Fibroblast of lung (primary cell): Measurements from ENCODE around the gene HECW1.

Experiments
- EZH2 ChIP-seq: IDR thresholded peaks from 2 replicates; pipeline ENCODE4 v1.5.1; 2012; ENCODE audit warnings: low read length, control low read depth, mild to moderate bottlenecking; ENCODE audit errors: missing control alignments
- TF ChIP-seq, protein P1 (sequence below), 2 donors: IDR thresholded peaks in 1 of 2; conservative IDR thresholded peaks in 1 of 2; 1 replicate in 1 of 2; 2 replicates in 1 of 2; pipeline ENCODE4 v1.5.1; 2011 to 2012; ENCODE audit warnings: low read length in 2 of 2, control low read depth in 1 of 2, inconsistent platforms in 1 of 2, low read depth in 1 of 2, mild to moderate bottlenecking in 1 of 2

DNA sequence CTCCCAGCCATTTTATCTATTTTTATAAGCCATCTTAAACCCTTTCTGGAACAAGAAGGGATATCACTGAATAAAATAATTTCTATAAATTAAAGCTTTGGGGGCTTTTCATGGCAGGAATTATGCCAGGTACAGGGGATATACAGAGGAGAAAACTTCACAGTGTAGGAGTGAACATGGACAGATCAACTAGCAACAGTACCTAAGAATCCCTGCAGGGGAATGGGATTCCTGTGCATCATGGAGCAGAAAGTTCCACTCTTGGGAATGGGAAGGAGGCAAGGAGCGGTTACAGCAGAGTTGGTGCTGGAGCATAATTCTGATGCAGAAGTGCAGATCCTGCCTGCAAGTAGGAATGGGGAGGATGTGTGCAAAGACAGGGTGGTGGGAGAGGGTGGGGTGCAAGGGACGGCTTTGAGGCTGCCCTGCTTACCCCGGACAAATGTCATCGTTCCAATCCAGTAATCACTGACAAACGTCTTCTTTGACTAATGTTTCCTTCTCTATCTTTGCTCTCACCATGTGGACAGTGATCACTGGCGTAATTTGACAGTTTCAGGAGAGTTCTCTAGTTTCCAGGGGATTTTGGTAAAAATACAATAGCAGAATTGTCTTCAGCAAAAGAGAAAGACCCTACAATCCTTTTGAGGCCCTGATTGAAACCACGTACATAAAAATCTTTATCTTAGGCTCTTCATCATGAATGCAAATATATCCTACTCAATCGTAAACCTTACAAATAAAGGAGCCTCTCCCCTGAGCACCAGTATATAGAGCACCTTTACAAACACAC lies 196.7 kb downstream of the HECW1 start:
- TF ChIP-seq, protein P1, sequence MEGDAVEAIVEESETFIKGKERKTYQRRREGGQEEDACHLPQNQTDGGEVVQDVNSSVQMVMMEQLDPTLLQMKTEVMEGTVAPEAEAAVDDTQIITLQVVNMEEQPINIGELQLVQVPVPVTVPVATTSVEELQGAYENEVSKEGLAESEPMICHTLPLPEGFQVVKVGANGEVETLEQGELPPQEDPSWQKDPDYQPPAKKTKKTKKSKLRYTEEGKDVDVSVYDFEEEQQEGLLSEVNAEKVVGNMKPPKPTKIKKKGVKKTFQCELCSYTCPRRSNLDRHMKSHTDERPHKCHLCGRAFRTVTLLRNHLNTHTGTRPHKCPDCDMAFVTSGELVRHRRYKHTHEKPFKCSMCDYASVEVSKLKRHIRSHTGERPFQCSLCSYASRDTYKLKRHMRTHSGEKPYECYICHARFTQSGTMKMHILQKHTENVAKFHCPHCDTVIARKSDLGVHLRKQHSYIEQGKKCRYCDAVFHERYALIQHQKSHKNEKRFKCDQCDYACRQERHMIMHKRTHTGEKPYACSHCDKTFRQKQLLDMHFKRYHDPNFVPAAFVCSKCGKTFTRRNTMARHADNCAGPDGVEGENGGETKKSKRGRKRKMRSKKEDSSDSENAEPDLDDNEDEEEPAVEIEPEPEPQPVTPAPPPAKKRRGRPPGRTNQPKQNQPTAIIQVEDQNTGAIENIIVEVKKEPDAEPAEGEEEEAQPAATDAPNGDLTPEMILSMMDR (conservative IDR thresholded peaks at IDR 0.05 in 1 of 2, IDR thresholded peaks at IDR 0.05 in 1 of 2; ENCODE audit: low read depth in 1 of 2, low read length in 2 of 2): no peak
- TF ChIP-seq EZH2: no peak
